CD14-positive monocyte (primary cell): ENCODE results near the gene PLEKHN1. TPM values are rescaled to one million over a fixed set of nuclear protein-coding genes. Genes with fewer than 3 reads are reported as not detected.

Source experiments
- DNase-seq, 3 donors: peaks; one replicate each; pipeline ENCODE4 v3.0.0-alpha.2; 2011 to 2022
- H2AFZ ChIP-seq: 2 replicates; pipeline ENCODE4 v1.6.0; 2012; ENCODE audit warnings: mild to moderate bottlenecking, low read depth, low read length, inconsistent platforms; ENCODE audit not compliant: insufficient read depth, poor library complexity, severe bottlenecking
- H3K27ac ChIP-seq, 2 donors: 1 replicate in 1 of 2; 2 replicates in 1 of 2; pipeline ENCODE4 v1.5.1; 2012 to 2013; ENCODE audit warnings: low read length in 2 of 2, control low read depth in 1 of 2, inconsistent platforms in 1 of 2, low read depth in 1 of 2, mild to moderate bottlenecking in 1 of 2
- H3K27me3 ChIP-seq, 2 donors: one replicate each; pipeline versions ENCODE4 v1.6.0 to v1.6.1; 2011 to 2013; ENCODE audit warnings: low read length in 2 of 2; ENCODE audit not compliant: control insufficient read depth in 2 of 2, insufficient read depth in 2 of 2
- H3K36me3 ChIP-seq, 2 donors: replicated peaks in 1 of 2; 1 replicate in 1 of 2; 2 replicates in 1 of 2; pipeline versions ENCODE4 v1.5.1 to v1.6.1; 2012 to 2013; ENCODE audit warnings: low read length in 2 of 2, control low read depth in 1 of 2, inconsistent platforms in 1 of 2, mild to moderate bottlenecking in 1 of 2; ENCODE audit not compliant: insufficient read depth in 2 of 2, control insufficient read depth in 1 of 2
- H3K4me1 ChIP-seq, 2 donors: 1 replicate in 1 of 2; 2 replicates in 1 of 2; pipeline versions ENCODE4 v1.5.1 to v1.6.1; 2012 to 2013; ENCODE audit warnings: low read length in 2 of 2, control low read depth in 1 of 2, inconsistent platforms in 1 of 2, mild to moderate bottlenecking in 1 of 2, moderate library complexity in 1 of 2; ENCODE audit not compliant: insufficient read depth in 2 of 2, control insufficient read depth in 1 of 2
- H3K4me2 ChIP-seq: replicated peaks from 2 replicates; pipeline ENCODE3; 2012; ENCODE audit warnings: low read length, moderate library complexity, mild to moderate bottlenecking; ENCODE audit not compliant: poor library complexity, severe bottlenecking; ENCODE audit errors: extremely low read depth
- H3K4me3 ChIP-seq, 3 experiments: fragments of 200-600 bp in 1 of 3; sonication (generic) in 1 of 3; replicated peaks in 1 of 3; 1 replicate in 2 of 3; 2 replicates in 1 of 3; pipeline ENCODE4 v1.5.1; 2011 to 2013; ENCODE audit warnings: low read length in 3 of 3, mild to moderate bottlenecking in 3 of 3, control low read depth in 2 of 3, low read depth in 2 of 3, inconsistent platforms in 1 of 3, moderate library complexity in 1 of 3
- H3K79me2 ChIP-seq: 2 replicates; pipeline ENCODE4 v1.6.0; 2012; ENCODE audit warnings: mild to moderate bottlenecking, control low read depth, inconsistent platforms, low read length, moderate library complexity; ENCODE audit not compliant: insufficient read depth
- H3K9ac ChIP-seq: 2 replicates; pipeline ENCODE4 v1.6.0; 2017; ENCODE audit warnings: low read length, mild to moderate bottlenecking; ENCODE audit not compliant: insufficient read depth, poor library complexity, severe bottlenecking
- H3K9me3 ChIP-seq, 2 donors: replicated peaks in 1 of 2; 1 replicate in 1 of 2; 2 replicates in 1 of 2; pipeline versions ENCODE4 v1.5.1 to v1.6.1; 2012 to 2013; ENCODE audit warnings: low read length in 2 of 2, control low read depth in 1 of 2; ENCODE audit not compliant: control insufficient read depth in 1 of 2, insufficient read depth in 1 of 2
- H4K20me1 ChIP-seq: 2 replicates; pipeline ENCODE4 v1.6.0; 2012; ENCODE audit warnings: mild to moderate bottlenecking, low read length, control low read depth, moderate library complexity; ENCODE audit not compliant: insufficient read depth
- H3K27ac Mint-ChIP-seq, 7 donors: one replicate each; pipeline ENCODE4 v1.8.0; 2020; ENCODE audit warnings: mild to moderate bottlenecking in 7 of 7, mixed read lengths in 7 of 7, moderate library complexity in 6 of 7, inconsistent platforms in 2 of 7
- H3K27me3 Mint-ChIP-seq, 3 donors: one replicate each; pipeline ENCODE4 v1.8.0; 2021 to 2022; ENCODE audit warnings: low read depth in 3 of 3, mild to moderate bottlenecking in 3 of 3, mixed read lengths in 3 of 3, moderate library complexity in 3 of 3, inconsistent platforms in 1 of 3
- H3K36me3 Mint-ChIP-seq, 2 donors: one replicate each; pipeline ENCODE4 v1.8.0; 2020; ENCODE audit warnings: mixed read lengths in 2 of 2, inconsistent platforms in 1 of 2, mild to moderate bottlenecking in 1 of 2
- H3K4me1 Mint-ChIP-seq: one replicate; pipeline ENCODE4 v1.8.0; 2020; ENCODE audit warnings: mild to moderate bottlenecking, mixed read lengths
- H3K4me3 Mint-ChIP-seq, 2 donors: one replicate each; pipeline ENCODE4 v1.8.0; 2020; ENCODE audit warnings: mild to moderate bottlenecking in 2 of 2, mixed read lengths in 2 of 2, moderate library complexity in 1 of 2
- H3K9me3 Mint-ChIP-seq, 7 donors: one replicate each; pipeline ENCODE4 v1.8.0; 2020 to 2022; ENCODE audit warnings: mixed read lengths in 7 of 7, mild to moderate bottlenecking in 6 of 7, moderate library complexity in 6 of 7, inconsistent platforms in 2 of 7
- CTCF ChIP-seq: fragments of 200-600 bp; IDR thresholded peaks from one replicate; pipeline ENCODE4 v1.8.0; 2022; ENCODE audit warnings: antibody characterized with exemption, mild to moderate bottlenecking
- WGBS: methylation state at CpG from one replicate; pipeline ENCODE4 v1.1.5; 2013; ENCODE audit warnings: missing lambda C conversion rate; ENCODE audit not compliant: insufficient coverage; 5-methylcytosine and 5-hydroxymethylcytosine counted together
- intact Hi-C, 2 donors: fragments of 100-400 bp; cut with micrococcal nuclease; formaldehyde crosslinking; loops; one replicate each; pipeline versions ENCODE4 v1.15.0 to v1.15.1; 2023
- polyA plus RNA-seq, 3 donors: library from polyadenylated mRNA; depleted of rRNA in 1 of 3; unstranded in 2 of 3; stranded (reverse) in 1 of 3; fragments of 300-500 nt in 2 of 3; fragments of >200 nt in 1 of 3; fragmentation: Illumina TruSeq in 2 of 3; gene quantifications; 1 replicate in 2 of 3; 2 replicates in 1 of 3; pipeline ENCODE4 v1.2.3, GENCODE V29; 2012 to 2021

Gene PLEKHN1
- polyA plus RNA-seq, 3 donors, result 0.21 to 1.5 (median 0.62) TPM

- H3K4me1 Mint-ChIP-seq, result peaks cover 40% of the 10 kb centered on the region
- Histone ChIP-seq H3K79me2 (peaks cover 23% of the 10 kb centered on the region), H3K4me3 (peak within 1 kb of the TSS; percentile 64 to 94 (median 93)), H3K9ac (peak within 1 kb of the TSS; percentile 75), H4K20me1 (peaks cover 18% of the 10 kb centered on the region), H3K4me1 (peaks cover 22 to 62% of the 10 kb centered on the region in 2 donors), H3K36me3 (peaks cover 28 to 32% of the 10 kb centered on the region in 2 donors), H2AFZ (peak within 1 kb of the TSS; percentile 94), H3K27me3 (peaks cover 0 to 5% of the 10 kb centered on the region in 2 donors), H3K4me2 (peak within 1 kb of the TSS; percentile 90), H3K9me3 (no peaks in the 10 kb centered on the region), H3K27ac (peak within 1 kb of the TSS; percentile 13 to 78)
- intact Hi-C loops, result no loop called here
- H3K36me3 Mint-ChIP-seq, result peaks cover 37 to 45% of the 10 kb centered on the region in 2 donors
- peak within 1 kb of the TSS; percentile 63 to 87 (median 76) for H3K27ac Mint-ChIP-seq
- peak within 1 kb of the TSS; percentile 89 to 95 for H3K4me3 Mint-ChIP-seq
- TF ChIP-seq CTCF, result no peak
- peaks cover 6 to 20% (median 10%) of the 10 kb centered on the region in 3 donors for H3K27me3 Mint-ChIP-seq
- H3K9me3 Mint-ChIP-seq, result no peaks in the 10 kb centered on the region
- peak; percentile 82 to 88 (median 85) for DNase-seq
- 10% methylated on average over 79 of the region's 101 CpGs for WGBS
These were observed 7.2 kb upstream of the PLEKHN1 start, which contains the start of gene NOC2L for GRCh38 chr1:958823-959730. Gene NOC2L (minus strand): TSS chr1:959256. CDS start chr1:959240, 16 bp downstream.

GRCh38 chr1:959731-960362, 6.4 kb upstream of the PLEKHN1 start:
- Histone ChIP-seq H3K79me2 (peaks cover 23% of the 10 kb centered on the region), H3K36me3 (peaks cover 22 to 24% of the 10 kb centered on the region in 2 donors), H2AFZ (peak overlapping the region; percentile 94), H3K4me1 (peaks cover 22 to 60% of the 10 kb centered on the region in 2 donors), H3K4me2 (peak overlapping the region; percentile 90), H3K9me3 (no peaks in the 10 kb centered on the region), H3K27ac (no peak overlapping the region), H4K20me1 (peaks cover 18% of the 10 kb centered on the region), H3K4me3 (peak overlapping the region; percentile 34 to 94 (median 52)), H3K27me3 (peaks cover 0 to 5% of the 10 kb centered on the region in 2 donors), H3K9ac (peak overlapping the region; percentile 75)
- WGBS, result 26% methylated on average over 54 of the region's 57 CpGs
- Mint-ChIP-seq H3K27me3 (peaks cover 6 to 20% (median 10%) of the 10 kb centered on the region in 3 donors), H3K4me1 (peaks cover 40% of the 10 kb centered on the region), H3K27ac (peak overlapping the region in 2 of 7 donors; percentile 55 to 81), H3K36me3 (peaks cover 30 to 39% of the 10 kb centered on the region in 2 donors), H3K4me3 (peak overlapping the region; percentile 73 to 95), H3K9me3 (no peaks in the 10 kb centered on the region)
- intact Hi-C loops, result loop anchor here in 1 of 2 donors (10.0 kb wide), 1 partner anchor 55 kb away; no protein-coding TSS in a partner anchor
- DNase-seq, result no peak
- TF ChIP-seq CTCF, result no peak
